ENCODE results near the gene ARHGAP22.

DNA sequence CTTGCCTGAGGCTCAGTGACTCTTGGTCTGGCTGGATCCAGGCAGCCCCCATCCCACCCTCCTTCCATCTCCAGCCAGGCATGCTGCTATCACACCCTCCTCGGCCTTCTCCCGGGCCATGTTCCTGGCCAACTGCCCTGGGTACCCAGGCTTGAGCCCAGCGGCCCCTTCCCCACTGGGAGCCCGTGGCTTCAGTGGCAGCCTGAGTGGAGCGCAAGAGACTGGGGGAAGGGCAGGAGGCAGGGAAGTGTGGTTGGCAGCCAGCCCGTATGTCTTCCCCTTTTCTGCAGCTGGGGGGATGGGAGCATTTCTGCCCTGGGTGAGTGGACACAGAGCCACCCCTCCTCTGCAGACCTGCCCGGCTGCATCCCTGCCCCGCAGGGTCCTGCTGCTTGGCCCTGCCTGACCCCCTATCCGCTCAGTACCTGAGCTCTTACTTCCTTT lies 148.5 kb downstream of the ARHGAP22 start:
- TF ChIP-seq CTCF (IDR thresholded peaks at IDR 0.05): no peak
- TF ChIP-seq ZFX (IDR thresholded peaks at IDR 0.05; ENCODE audit: borderline replicate concordance): no peak
